Astrocyte of the cerebellum (primary cell): ENCODE measurements around the gene RRM2.

Experiments used
- DNase-seq: peaks from one replicate; pipeline ENCODE4 v3.0.0-alpha.2; 2011; ENCODE audit warnings: low read depth
- H3K4me3 ChIP-seq: 2 replicates; pipeline ENCODE4 v1.5.1; 2011; ENCODE audit warnings: mild to moderate bottlenecking, low read depth, low read length, moderate library complexity
- CTCF ChIP-seq: IDR thresholded peaks from 2 replicates; pipeline ENCODE4 v1.5.1; 2012; ENCODE audit warnings: low read length, low read depth, moderate library complexity, mild to moderate bottlenecking; ENCODE audit errors: missing control alignments
- in situ Hi-C: cut with HindIII; loops from 2 replicates; pipeline ENCODE4 v1.10.0; 2017; ENCODE audit warnings: low sequenced_read_pairs

The RRM2 gene

GRCh38 chr2:10150436-10150835 lies 27.9 kb downstream of the RRM2 start:
- no peak for TF ChIP-seq CTCF
- DNase-seq = no peak

GRCh38 chr2:10151462-10151861 lies 28.9 kb downstream of the RRM2 start:
- DNase-seq = no peak
- no peak for TF ChIP-seq CTCF
- H3K4me3 ChIP-seq = no peak overlapping the region
- in situ Hi-C loops = no loop called here

More at GRCh38 chr2:10150436-10150835, 27.9 kb downstream of the RRM2 start:
- no peak overlapping the region for H3K4me3 ChIP-seq
- in situ Hi-C loops = no loop called here

- no peak for DNase-seq
- TF ChIP-seq CTCF = no peak
Observed at GRCh38 chr2:10157293-10157692, 34.8 kb downstream of the RRM2 start.

GRCh38 chr2:10158681-10159080 lies 36.1 kb downstream of the RRM2 start:
- DNase-seq = no peak
- no peak overlapping the region for H3K4me3 ChIP-seq
- in situ Hi-C loops = no loop called here
- TF ChIP-seq CTCF = no peak

More at GRCh38 chr2:10157293-10157692, 34.8 kb downstream of the RRM2 start:
- H3K4me3 ChIP-seq = no peak overlapping the region
- in situ Hi-C loops = no loop called here

GRCh38 chr2:10159086-10159485 lies 36.5 kb downstream of the RRM2 start:
- no peak overlapping the region for H3K4me3 ChIP-seq
- DNase-seq = no peak
- TF ChIP-seq CTCF = no peak
- in situ Hi-C loops = no loop called here

GRCh38 chr2:10159581-10160131 lies 37.1 kb downstream of the RRM2 start:
- DNase-seq = no peak
- in situ Hi-C loops = no loop called here
- no peak overlapping the region for H3K4me3 ChIP-seq
- no peak for TF ChIP-seq CTCF
